ENCODE data around the gene ENOX1.

ENOX1 gene

GRCh38 chr13:43368003-43368402 lies 418.8 kb downstream of the ENOX1 start:
- H3K4me3 ChIP-seq (ENCODE audit: low read depth, low read length): no peak overlapping the region
- no peaks in the 10 kb centered on the region for H3K9me3 ChIP-seq (ENCODE audit: control insufficient read depth, insufficient read depth, low read depth, low read length)
- no peaks in the 10 kb centered on the region for H3K4me1 ChIP-seq (ENCODE audit: control insufficient read depth, insufficient read depth, low read length)
- H3K36me3 ChIP-seq (ENCODE audit: control insufficient read depth in 2 of 2, insufficient read depth in 1 of 2, low read length in 2 of 2): no peaks in the 10 kb centered on the region
- POLR2A ChIA-PET: no interaction called here
- no peak overlapping the region for H3K27ac ChIP-seq (ENCODE audit: extremely low read depth, low read depth, low read length)
- CTCF ChIA-PET: no interaction called here
- TF ChIP-seq ZBTB48 (tag by site-specific recombination; IDR thresholded peaks at IDR 0.05) (no peak), ZFP37 (tag by site-specific recombination; IDR thresholded peaks at IDR 0.05) (no peak), ZNF18 (tag by site-specific recombination; IDR thresholded peaks at IDR 0.05) (no peak), KLF9 (tag by site-specific recombination; IDR thresholded peaks at IDR 0.05; ENCODE audit: low read depth) (no peak), ZNF404 (tag by site-specific recombination; IDR thresholded peaks at IDR 0.05) (no peak), ZSCAN30 (tag by site-specific recombination; IDR thresholded peaks at IDR 0.05) (no peak)
- TF ChIP-seq, protein P1, sequence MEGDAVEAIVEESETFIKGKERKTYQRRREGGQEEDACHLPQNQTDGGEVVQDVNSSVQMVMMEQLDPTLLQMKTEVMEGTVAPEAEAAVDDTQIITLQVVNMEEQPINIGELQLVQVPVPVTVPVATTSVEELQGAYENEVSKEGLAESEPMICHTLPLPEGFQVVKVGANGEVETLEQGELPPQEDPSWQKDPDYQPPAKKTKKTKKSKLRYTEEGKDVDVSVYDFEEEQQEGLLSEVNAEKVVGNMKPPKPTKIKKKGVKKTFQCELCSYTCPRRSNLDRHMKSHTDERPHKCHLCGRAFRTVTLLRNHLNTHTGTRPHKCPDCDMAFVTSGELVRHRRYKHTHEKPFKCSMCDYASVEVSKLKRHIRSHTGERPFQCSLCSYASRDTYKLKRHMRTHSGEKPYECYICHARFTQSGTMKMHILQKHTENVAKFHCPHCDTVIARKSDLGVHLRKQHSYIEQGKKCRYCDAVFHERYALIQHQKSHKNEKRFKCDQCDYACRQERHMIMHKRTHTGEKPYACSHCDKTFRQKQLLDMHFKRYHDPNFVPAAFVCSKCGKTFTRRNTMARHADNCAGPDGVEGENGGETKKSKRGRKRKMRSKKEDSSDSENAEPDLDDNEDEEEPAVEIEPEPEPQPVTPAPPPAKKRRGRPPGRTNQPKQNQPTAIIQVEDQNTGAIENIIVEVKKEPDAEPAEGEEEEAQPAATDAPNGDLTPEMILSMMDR (tag by site-specific recombination; IDR thresholded peaks at IDR 0.05): no peak

GRCh38 chr13:43365039-43365344 lies 421.8 kb downstream of the ENOX1 start:
- ChIA-PET POLR2A (no interaction called here), CTCF (no interaction called here)
- no peaks in the 10 kb centered on the region for H3K4me1 ChIP-seq (ENCODE audit: control insufficient read depth, insufficient read depth, low read length)
- H3K27ac ChIP-seq (ENCODE audit: extremely low read depth, low read depth, low read length): no peak overlapping the region
- no peaks in the 10 kb centered on the region for H3K9me3 ChIP-seq (ENCODE audit: control insufficient read depth, insufficient read depth, low read depth, low read length)
- H3K36me3 ChIP-seq (ENCODE audit: control insufficient read depth in 2 of 2, insufficient read depth in 1 of 2, low read length in 2 of 2): no peaks in the 10 kb centered on the region
- no peak overlapping the region for H3K4me3 ChIP-seq (ENCODE audit: low read depth, low read length)
- TF ChIP-seq OVOL3 (tag by site-specific recombination; IDR thresholded peaks at IDR 0.05): no peak
- TF ChIP-seq ZNF19 (tag by site-specific recombination; IDR thresholded peaks at IDR 0.05; ENCODE audit: low read depth): no peak
- TF ChIP-seq ZNF391 (tag by site-specific recombination; IDR thresholded peaks at IDR 0.05; ENCODE audit: borderline replicate concordance, low read depth): no peak
- TF ChIP-seq EGR2 (tag by site-specific recombination; IDR thresholded peaks at IDR 0.05; ENCODE audit: low read depth): no peak

GRCh38 chr13:43364210-43365038 lies 422.3 kb downstream of the ENOX1 start:
- CTCF ChIA-PET: no interaction called here
- Histone ChIP-seq H3K36me3 (ENCODE audit: control insufficient read depth in 2 of 2, insufficient read depth in 1 of 2, low read length in 2 of 2) (no peaks in the 10 kb centered on the region), H3K9me3 (ENCODE audit: control insufficient read depth, insufficient read depth, low read depth, low read length) (no peaks in the 10 kb centered on the region), H3K4me1 (ENCODE audit: control insufficient read depth, insufficient read depth, low read length) (no peaks in the 10 kb centered on the region), H3K27ac (ENCODE audit: extremely low read depth, low read depth, low read length) (no peak overlapping the region), H3K4me3 (ENCODE audit: low read depth, low read length) (no peak overlapping the region)
- POLR2A ChIA-PET: no interaction called here
- TF ChIP-seq ZIC2 (tag by site-specific recombination; IDR thresholded peaks at IDR 0.05) (peak; percentile 64), ZNF10 (tag by site-specific recombination; IDR thresholded peaks at IDR 0.05) (no peak)

- CTCF ChIA-PET: no interaction called here
- no peak for TF ChIP-seq ZNF266 (tag by site-specific recombination; IDR thresholded peaks at IDR 0.05; ENCODE audit: low read depth)
- TF ChIP-seq ZNF248 (tag by site-specific recombination; IDR thresholded peaks at IDR 0.05): no peak
- TF ChIP-seq ZNF530 (tag by site-specific recombination; IDR thresholded peaks at IDR 0.05; ENCODE audit: low read depth): no peak
- TF ChIP-seq ZNF324 (tag by site-specific recombination; IDR thresholded peaks at IDR 0.05): no peak
- TF ChIP-seq ZFP3 (tag by site-specific recombination; IDR thresholded peaks at IDR 0.05; ENCODE audit: low read depth): no peak
- TF ChIP-seq TRIM28 (IDR thresholded peaks at IDR 0.05; ENCODE audit: borderline replicate concordance, low read length): no peak
- TF ChIP-seq ZNF571 (tag by site-specific recombination; IDR thresholded peaks at IDR 0.05): no peak
- no peaks in the 10 kb centered on the region for H3K4me1 ChIP-seq (ENCODE audit: control insufficient read depth, insufficient read depth, low read length)
- no peaks in the 10 kb centered on the region for H3K9me3 ChIP-seq (ENCODE audit: control insufficient read depth, insufficient read depth, low read depth, low read length)
- POLR2A ChIA-PET: no interaction called here
- H3K27ac ChIP-seq (ENCODE audit: extremely low read depth, low read depth, low read length): no peak overlapping the region
- H3K36me3 ChIP-seq (ENCODE audit: control insufficient read depth in 2 of 2, insufficient read depth in 1 of 2, low read length in 2 of 2): no peaks in the 10 kb centered on the region
- no peak overlapping the region for H3K4me3 ChIP-seq (ENCODE audit: low read depth, low read length)
These were observed 423.4 kb downstream of the ENOX1 start for GRCh38 chr13:43363156-43363953.

All from HEK293 (cell line).